Colonic mucosa (tissue), 4 donors: Measurements from ENCODE around the gene PPP6R2. TPM values are rescaled to one million over a fixed set of nuclear protein-coding genes. Genes with fewer than 3 reads are reported as not detected.
"Not testable (repeated sequence)": the region's sequence is repeated elsewhere in the genome, so short reads cannot be mapped to it uniquely, and the experiment has no call there.

ENCODE experiments used
- DNase-seq: peaks from one replicate; pipeline ENCODE4 v3.0.0-alpha.2; 2020
- H3K27ac ChIP-seq: fragments of 200-600 bp; one replicate; pipeline ENCODE4 v1.8.0; 2021
- H3K27me3 ChIP-seq: fragments of 200-600 bp; one replicate; pipeline ENCODE4 v1.8.0; 2021
- H3K36me3 ChIP-seq: fragments of 200-600 bp; one replicate; pipeline ENCODE4 v1.8.0; 2021
- H3K4me1 ChIP-seq: fragments of 200-600 bp; one replicate; pipeline ENCODE4 v1.8.0; 2021; ENCODE audit warnings: mild to moderate bottlenecking
- H3K4me3 ChIP-seq: fragments of 200-600 bp; one replicate; pipeline ENCODE4 v1.8.0; 2021
- H3K9ac ChIP-seq, 2 donors: one replicate each; pipeline ENCODE4 v1.7.0; 2013; ENCODE audit warnings: control low read depth in 2 of 2, low read depth in 2 of 2, low read length in 2 of 2
- H3K9me3 ChIP-seq: fragments of 200-600 bp; one replicate; pipeline ENCODE4 v1.8.0; 2021
- CTCF ChIP-seq: fragments of 200-600 bp; IDR thresholded peaks from one replicate; pipeline ENCODE4 v1.8.0; 2022; ENCODE audit warnings: antibody characterized with exemption, mild to moderate bottlenecking
- intact Hi-C: fragments of 100-400 bp; cut with DNase I; formaldehyde crosslinking; loops from one replicate; pipeline ENCODE4 v1.14.1; 2022
- total RNA-seq, 2 donors: library from RNA; stranded (reverse); fragmentation: NEBNext Ultra II Directional in 1 of 2; extraction: Animal tissue kit (Norgen Biotek cat#: 25700) in 1 of 2; gene quantifications; one replicate each; pipeline ENCODE4 v1.2.1, GENCODE V29; 2021
- donor health status: healthy.
- donor health status: DM: no; HTN: no; CAD: no.
- donor health status: DM: no; HTN: no; CAD: no.

Gene PPP6R2
- total RNA-seq, 2 donors from 2014 or later, result 34.1 to 55.9 TPM

DNA sequence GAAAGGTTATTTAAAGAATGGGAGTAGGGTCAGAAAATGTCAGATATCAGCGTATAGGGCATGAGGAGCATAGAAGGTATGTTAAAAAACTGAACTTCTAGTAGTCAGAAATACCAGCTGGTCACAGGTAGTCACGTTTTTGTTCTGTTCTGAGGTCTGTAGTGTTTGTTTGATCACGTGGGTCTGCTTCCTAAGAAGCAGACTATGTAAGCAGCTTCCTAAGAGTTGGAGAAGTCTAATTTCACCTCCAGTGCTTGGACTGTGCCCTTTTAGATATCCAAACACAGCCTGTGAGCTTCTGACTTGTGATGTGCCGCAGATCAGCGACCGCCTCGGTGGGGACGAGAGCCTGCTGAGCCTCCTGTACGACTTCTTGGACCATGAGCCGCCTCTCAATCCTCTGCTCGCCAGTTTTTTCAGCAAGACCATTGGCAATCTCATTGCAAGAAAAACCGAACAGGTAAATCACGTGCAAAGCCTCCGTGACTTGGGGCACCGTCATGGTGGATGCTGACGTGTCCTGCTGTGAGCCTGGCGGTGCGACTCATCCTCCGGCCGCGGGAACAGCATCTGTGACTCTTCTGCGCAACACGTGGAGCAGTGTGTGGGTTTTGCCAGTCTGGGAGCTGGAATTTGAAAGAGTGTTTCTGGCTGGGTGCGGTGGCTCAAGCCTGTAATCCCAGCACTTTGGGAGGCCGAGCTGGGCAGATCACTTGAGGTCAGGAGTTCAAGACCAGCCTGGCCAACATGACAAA, 63.5 kb downstream of the PPP6R2 start:
- Histone ChIP-seq H3K4me1 (no peaks in the 10 kb centered on the region), H3K27ac (no peak overlapping the region), H3K9ac (no peak overlapping the region), H3K4me3 (no peak overlapping the region), H3K9me3 (no peaks in the 10 kb centered on the region), H3K27me3 (no peaks in the 10 kb centered on the region), H3K36me3 (peaks cover 5% of the 10 kb centered on the region)
- intact Hi-C loops, result no loop called here
- TF ChIP-seq CTCF, result no peak
- DNase-seq, result no peak

GRCh38 chr22:50408311-50408710, 65.2 kb downstream of the PPP6R2 start:
- H3K27me3 ChIP-seq, result no peaks in the 10 kb centered on the region
- no peak for DNase-seq
- intact Hi-C loops, result no loop called here
- no peak overlapping the region for H3K9ac ChIP-seq
- no peaks in the 10 kb centered on the region for H3K4me1 ChIP-seq
- peaks cover 5% of the 10 kb centered on the region for H3K36me3 ChIP-seq
- H3K4me3 ChIP-seq, result no peak overlapping the region
- TF ChIP-seq CTCF, result no peak
- no peak overlapping the region for H3K27ac ChIP-seq
- H3K9me3 ChIP-seq, result no peaks in the 10 kb centered on the region

DNA sequence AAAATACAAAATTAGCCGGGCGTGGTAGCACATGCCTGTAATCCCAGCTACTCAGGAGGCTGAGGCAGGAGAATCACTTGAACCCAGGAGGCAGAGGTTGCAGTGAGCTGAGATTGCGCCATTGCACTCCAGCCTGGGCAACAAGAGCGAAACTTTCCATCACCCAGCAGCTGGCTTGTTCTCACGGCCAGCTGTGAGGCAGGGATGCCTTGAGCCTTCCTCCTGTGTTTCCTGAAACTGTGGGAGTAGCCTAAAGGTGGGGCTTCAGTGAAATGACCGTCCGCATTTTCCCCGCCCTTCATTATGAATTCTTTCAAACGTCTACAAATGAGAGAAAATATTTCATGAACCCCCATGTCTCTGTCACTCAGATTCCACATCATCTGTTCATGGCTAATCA, 65.8 kb downstream of the PPP6R2 start:
- H3K9me3 ChIP-seq, H3K27me3 ChIP-seq, intact Hi-C loops, H3K36me3 ChIP-seq, H3K4me1 ChIP-seq, DNase-seq, H3K27ac ChIP-seq, H3K9ac ChIP-seq, H3K4me3 ChIP-seq: not testable (repeated sequence)

- no peaks in the 10 kb centered on the region for H3K4me1 ChIP-seq
- H3K9me3 ChIP-seq, result no peaks in the 10 kb centered on the region
- no peak overlapping the region for H3K27ac ChIP-seq
- intact Hi-C loops, result no loop called here
- no peaks in the 10 kb centered on the region for H3K27me3 ChIP-seq
- H3K9ac ChIP-seq, result no peak overlapping the region
- DNase-seq, result no peak
- no peak overlapping the region for H3K4me3 ChIP-seq
- TF ChIP-seq CTCF, result no peak
- peaks cover 24% of the 10 kb centered on the region for H3K36me3 ChIP-seq
Observed at GRCh38 chr22:50414476-50415248, 71.5 kb downstream of the PPP6R2 start.

- H3K27me3 ChIP-seq, result no peaks in the 10 kb centered on the region
- intact Hi-C loops, result no loop called here
- no peaks in the 10 kb centered on the region for H3K9me3 ChIP-seq
- DNase-seq, result no peak
- no peak overlapping the region for H3K4me3 ChIP-seq
- no peaks in the 10 kb centered on the region for H3K4me1 ChIP-seq
- no peak overlapping the region for H3K27ac ChIP-seq
- H3K36me3 ChIP-seq, result peaks cover 24% of the 10 kb centered on the region
- H3K9ac ChIP-seq, result no peak overlapping the region
- no peak for TF ChIP-seq CTCF
Observed at GRCh38 chr22:50415426-50415825, 72.3 kb downstream of the PPP6R2 start.

DNA sequence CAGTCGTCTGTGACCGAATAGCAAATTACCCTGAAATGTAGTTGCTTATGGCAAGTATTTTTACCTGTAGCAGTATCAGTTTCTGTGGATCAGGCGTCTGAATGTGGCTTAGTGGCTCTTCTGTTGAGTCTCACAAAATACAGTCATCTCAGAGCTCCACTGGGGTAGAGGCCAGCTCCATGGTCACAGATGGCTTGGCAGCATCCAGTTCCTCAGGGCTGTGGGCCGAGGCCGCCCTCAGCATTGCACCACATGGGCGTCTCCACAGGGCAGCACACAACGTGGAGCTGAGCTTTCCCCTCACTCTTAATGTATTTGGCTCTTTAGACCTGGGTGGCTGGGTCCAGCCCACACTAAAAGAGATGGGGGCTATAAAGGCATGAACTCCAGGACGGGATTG, 73.9 kb downstream of the PPP6R2 start:
- Histone ChIP-seq H3K27ac (no peak overlapping the region), H3K27me3 (no peaks in the 10 kb centered on the region), H3K9ac (no peak overlapping the region), H3K4me3 (no peak overlapping the region), H3K36me3 (peaks cover 24% of the 10 kb centered on the region), H3K4me1 (no peaks in the 10 kb centered on the region), H3K9me3 (no peaks in the 10 kb centered on the region)
- no peak for TF ChIP-seq CTCF
- intact Hi-C loops, result no loop called here
- DNase-seq, result no peak
